Muscle of arm (tissue), 12 donors: Measurements from ENCODE around the gene SP140L. TPM values are rescaled to one million over a fixed set of nuclear protein-coding genes. Genes with fewer than 3 reads are reported as not detected.
"Not testable (repeated sequence)": the region's sequence is repeated elsewhere in the genome, so short reads cannot be mapped to it uniquely, and the experiment has no call there.

Source experiments
- DNase-seq: peaks from one replicate; pipeline ENCODE4 v3.0.0-alpha.2; 2013
- polyA plus RNA-seq, 12 donors: library from polyadenylated mRNA; unstranded; fragments of 120-200 nt; gene quantifications; one replicate each; pipeline ENCODE4 v1.2.1, GENCODE V29; 2013; ENCODE audit not compliant: insufficient read length in 12 of 12

The SP140L gene
- polyA plus RNA-seq, 12 donors = 3.7 to 12.4 (median 7.1) TPM; not detected in 1

DNA sequence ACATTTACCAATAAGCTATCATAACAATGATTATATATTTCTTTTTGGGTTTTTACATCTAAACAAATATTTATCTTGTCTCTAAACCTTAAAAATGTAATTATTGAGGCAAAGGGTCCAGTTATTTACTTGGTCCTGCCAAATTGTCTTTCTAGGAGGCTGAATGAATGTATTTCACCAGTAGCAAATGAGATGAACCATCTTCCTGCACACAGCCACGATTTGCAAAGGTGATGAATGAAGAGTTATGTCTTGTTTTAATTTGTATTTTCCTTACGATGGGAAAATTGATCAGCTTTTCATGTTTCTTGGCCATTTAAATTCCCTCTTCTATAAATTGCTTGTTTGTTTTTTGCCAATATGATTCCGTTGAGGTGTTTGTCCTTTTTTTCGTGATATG lies 90.4 kb downstream of the SP140L start:
- DNase-seq = no peak

DNA sequence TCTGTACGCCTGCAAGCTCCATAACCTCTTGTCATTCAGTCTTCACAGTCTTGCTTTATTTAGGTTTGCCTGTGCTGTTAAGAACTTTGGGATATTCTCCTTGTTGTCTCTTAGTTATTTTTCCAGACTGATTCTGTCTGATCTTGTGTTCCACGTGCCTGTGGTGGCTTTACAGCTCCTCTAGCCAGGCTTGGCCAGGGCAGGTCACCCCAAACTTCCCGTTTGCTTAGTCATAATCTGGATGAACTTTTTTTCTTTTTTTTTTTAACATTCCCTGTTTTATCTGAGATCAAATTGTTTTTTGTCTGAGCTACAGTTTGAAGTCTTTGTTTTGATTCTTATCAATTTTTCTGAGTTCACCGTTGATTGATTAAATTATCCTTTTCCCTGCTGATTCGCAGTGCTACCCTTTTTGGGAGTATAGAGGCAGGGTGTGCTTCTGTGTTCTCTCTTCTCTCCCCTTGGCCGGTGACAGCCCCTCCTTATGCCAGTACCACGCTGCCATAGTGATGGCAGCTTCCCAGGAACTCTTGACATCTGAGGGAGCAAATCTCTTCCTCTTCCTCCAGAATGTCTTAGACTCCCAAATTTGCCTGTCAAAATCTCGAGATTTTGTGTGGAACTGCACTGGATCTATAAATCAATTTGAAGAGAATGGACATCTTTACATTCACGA lies 91.5 kb downstream of the SP140L start:
- DNase-seq = no peak

DNA sequence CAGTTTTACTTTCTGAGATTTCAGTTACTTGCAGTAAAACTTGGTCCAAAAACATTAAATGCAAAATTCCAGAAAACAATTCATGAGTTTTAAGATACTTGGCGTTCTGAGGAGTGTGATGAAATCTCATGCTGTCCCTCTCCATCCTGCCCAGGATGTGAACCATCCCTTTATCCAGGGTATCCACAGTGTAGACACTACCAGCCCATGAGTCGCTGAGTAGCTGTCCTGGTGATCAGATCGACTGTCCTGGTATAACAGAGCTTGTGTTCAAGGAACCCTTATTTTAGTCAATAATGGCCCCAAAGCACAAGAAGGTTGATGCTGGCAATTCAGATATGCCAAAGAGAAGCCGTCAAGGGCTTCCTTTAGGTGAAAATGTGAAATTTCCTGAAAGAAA lies 92.2 kb downstream of the SP140L start:
- DNase-seq = no peak

DNA sequence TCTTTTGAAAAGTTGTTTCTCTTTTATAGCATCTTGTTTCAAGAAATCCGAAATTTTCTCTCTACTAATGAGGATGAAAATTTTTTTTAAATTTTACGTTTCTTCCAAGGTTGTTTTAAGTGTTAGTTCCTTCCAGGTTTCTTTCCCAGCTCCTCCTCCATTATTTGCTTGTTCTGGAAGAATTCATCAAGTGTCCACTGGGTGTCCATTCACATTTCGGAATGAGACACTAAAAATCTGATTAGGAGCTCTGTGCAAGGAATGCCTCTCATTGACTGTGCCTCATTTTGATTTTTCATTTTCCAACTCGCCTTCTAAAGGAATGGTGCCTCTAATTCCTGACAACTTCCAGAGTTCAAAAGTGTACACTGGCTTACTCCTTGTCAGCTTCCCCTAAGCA lies 95.2 kb downstream of the SP140L start:
- DNase-seq = no peak

DNA sequence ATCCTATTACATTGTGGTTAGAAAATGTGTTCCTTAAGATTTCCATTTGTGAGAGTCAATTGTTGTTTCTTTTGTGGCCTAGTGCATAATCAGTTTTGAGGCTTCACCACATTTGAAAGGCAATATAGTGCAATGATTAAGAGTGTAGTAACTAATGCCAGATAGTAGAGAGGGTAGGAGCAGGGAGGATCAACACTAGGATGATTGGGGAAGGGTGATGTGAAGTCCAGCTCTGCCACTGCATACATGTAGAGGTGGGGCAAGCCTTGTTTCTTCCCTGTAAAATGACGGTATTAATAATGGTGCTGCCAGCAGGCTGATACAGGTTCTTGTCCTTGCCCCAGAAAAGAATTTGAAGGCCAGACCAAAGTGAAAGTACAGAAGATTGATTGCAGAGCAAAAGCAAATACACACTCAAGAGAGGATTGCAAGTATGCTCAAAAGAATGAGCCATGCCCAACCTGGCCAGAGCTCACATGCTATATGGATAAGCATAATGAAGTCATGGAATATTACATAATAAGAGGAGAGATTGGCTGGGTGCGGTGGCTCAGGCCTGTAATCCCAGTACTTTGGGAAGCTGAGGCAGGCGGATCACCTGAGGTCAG lies 97.0 kb downstream of the SP140L start:
- no peak for DNase-seq

DNA sequence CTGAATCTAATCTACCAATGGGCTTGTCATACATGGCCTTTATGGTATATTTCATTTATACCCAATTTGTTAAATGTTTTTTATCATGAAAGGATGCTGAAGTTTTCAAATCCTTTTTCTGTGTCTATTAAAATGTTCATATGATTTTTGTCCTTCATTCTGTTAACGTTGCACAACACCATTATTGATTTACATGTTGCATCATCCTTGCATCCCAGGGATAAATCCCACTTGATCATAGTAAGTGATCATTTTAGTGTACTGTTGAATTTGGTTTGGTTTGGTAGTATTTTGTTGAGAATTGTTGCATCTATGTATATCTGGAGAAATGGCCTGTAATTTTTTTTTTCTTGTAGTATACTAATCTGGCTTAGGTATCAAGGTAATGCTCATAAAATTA lies 98.4 kb downstream of the SP140L start:
- no peak for DNase-seq

DNA sequence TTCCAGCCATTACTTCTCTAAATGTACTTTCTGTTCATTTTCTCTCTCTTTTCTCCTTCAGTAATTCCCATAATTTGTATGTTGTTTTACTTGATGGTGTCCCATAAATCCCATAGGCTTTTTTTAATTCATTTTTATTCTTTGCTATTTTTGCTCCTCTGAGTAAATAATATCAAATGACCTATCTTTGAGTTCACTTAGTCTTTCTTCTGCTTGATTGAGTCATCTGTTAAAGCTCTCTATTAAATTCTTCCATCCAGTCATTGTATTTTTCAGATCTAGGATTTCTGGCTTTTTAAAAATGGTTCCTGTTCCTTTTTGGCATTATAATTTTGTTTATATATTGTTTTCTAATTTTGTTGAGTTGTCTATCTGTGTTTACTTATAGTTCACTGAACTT lies 102.5 kb downstream of the SP140L start:
- DNase-seq = no peak

DNA sequence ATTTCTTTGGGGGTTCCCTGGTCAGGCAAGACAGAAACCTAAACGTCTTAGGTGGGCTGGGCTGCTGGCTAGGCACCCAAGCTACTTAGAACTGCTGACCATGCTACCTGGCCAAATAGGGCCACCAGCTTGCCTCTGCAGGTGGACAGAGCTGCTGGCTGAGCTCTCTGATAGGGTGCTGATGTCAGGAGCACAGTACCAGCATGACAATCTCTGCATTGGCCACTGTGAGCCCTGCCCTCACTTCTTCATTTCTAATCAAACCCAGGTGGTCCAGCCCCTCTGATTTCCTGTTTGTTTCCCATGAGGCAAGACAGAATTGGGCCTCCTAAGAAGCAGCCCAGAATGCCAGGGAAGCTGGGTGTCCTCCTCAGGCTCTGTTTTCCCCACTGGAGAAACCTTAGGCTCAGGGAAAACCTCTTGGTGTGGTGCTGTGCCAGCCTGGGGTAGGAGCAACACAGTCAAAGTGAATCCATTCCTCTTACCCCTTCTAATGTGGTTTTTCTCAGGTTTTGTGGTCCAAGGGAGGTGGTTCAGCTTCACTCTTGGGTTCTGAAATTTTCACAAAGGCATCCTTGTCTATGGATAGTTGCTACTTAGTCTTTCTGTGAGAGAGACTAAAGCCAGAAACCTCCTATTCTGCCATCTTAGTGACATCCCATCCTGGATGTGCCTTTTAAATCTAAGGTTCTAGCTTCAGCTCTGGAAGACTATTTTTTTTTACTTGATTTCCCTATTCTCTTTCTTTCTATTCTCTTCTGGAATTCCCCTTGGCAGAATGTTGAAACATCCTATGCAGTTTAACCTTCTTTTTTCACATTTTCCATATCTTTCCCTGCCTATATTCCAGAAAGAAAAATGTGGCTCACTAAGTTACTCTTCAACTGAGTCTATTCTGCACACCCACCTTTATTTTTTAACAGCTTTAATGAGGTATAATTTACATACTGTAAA lies 104.2 kb downstream of the SP140L start:
- DNase-seq = no peak

DNA sequence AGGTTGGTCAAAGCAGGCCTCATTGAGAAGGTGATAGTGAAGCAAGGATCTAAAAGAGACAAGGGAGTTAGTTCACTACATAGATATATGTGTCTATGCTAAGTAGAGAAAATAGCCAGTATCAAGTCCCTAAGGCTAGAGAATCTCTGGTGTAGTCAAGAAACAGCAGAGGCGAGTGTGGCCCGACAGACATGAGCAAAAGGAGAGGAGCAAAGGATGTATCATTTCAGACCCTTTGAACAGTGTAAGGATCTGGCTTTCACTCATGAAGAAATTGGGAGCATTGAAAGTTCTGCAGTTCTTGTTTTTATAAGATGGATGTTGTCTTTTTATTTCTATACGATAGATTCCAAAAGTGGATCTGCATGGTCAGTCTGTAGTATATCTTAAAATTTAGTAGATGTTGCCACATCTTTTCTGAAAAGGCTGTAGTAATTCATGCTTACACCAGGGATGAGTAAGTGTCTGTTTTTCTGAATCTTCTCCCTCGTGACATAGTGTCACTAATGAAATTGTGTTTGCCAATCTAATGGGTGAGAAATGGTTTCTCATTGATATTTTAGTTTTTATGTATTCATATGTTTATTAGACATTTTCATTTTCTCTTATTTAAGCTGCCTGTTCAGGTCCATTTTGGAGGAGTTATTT lies 107.8 kb downstream of the SP140L start:
- no peak for DNase-seq

DNA sequence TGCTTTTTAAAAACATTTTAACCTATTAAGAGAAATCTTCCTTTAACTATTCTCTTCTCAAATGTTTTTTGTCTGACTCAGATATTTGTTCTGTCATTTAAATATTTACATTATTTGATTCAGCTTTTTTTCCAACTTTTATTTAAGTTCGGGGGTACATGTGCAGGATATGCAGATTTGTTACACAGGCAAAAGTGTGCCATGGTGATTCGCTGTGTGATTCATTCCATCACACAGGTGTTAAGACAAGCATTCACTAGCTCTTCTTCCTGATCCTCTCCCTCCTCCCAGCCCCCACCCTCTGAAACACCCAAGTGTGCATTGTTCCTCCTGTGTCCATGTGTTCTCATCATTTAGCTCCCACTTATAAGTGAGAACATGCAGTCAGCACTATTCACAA lies 108.4 kb downstream of the SP140L start:
- no peak for DNase-seq

DNA sequence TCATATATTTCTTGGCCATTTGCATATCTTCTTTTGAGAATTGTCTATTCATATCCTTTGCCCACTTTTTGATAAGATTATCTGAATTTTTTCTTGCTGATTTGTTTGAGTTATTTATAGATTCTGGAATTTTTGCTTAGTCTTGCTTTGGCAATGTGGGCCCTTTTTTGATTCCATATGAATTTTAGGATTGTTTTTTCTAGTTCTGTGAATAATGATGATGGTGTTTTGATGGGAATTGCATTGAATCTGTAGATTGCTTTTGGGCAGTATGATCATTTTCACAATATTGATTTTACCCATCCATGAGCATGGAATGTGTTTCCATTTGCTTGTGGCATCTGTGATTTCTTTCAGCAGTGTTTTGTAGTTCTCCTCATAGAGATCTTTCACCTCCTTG lies 112.1 kb downstream of the SP140L start:
- not testable (repeated sequence) for DNase-seq

DNA sequence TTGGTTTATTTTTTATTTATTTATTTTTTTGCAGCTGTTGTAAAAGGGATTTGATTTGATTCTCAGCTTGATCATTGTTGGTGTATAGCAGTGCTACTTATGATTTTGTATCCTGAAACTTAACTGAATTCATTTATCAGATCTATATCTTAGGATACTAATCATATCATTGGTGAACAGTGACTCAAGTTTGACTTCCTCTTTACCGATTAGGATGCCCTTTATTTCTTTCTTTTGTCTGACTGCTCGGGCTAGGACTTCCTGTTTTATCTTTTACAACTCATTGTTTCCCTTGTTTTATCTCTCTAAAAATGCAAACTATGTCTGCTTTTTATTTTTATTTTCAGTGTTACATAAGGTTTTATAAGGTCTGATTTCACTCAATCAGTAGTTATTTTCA lies 112.6 kb downstream of the SP140L start:
- no peak for DNase-seq

DNA sequence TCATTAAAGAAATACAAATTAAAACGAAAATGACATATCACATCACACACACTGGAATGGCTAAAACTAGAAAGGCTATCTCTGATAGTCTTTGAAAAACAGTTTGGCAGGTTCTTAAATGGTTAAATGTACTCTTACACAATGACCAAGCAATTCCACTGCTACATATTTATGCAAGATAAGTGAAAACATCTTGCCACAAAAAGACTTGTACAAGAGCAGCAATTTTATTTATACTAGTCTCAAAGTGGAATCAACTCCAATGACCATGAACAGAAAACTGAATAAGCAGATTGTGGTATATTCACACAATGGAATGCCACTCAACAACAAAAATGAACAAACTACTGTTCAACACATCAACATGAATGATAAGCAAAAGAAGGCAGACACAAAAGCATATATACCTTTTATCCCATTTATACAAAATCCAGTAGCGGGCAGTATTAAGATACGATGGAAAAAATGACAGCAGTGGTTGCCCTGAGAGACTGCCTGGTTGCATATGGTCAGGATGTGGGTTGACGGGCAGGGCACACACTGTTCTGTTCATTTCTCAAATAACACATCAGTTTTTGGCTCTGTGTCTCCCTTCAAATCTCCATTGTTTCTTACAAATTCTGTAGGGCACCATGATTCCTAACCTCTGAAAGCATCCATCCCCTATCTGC lies 114.4 kb downstream of the SP140L start:
- DNase-seq = no peak

DNA sequence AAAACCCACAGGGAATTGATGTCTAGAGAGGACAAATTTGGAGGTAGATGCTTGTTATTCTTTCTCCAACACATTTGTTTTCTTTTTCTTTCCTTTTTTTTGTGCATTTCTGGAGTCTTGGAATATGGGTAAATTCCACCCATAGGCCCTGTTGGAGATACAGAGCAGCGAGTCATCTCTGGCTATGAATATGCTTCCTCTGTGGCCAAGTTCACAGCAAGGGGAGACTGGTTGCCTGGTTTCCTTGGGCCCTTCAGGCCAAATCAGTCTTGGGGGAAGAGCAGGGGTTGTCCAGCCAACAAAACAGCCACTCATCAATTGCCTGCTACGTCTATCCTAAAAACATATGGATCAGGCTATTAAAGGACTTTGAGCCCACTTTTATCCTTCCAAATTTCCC lies 116.5 kb downstream of the SP140L start:
- no peak for DNase-seq

DNA sequence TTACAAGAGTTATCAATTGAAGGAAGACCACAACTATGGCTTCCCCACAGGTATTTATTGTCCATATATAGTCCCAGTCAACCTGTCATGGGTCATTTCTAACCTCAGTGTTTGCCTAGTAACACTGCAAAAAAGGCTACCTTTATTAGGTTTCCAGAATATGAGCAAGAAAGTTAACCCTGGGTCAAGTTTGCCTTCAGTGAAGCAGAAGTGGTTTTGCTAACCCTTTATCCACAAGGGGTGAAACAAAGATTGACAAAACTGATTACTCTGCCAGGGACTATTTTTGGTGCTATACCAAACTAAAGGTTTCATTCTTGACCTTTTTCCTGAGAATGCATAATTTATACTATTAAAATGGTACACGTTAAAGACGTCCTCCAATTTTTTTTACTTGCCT lies 117.8 kb downstream of the SP140L start:
- no peak for DNase-seq

DNA sequence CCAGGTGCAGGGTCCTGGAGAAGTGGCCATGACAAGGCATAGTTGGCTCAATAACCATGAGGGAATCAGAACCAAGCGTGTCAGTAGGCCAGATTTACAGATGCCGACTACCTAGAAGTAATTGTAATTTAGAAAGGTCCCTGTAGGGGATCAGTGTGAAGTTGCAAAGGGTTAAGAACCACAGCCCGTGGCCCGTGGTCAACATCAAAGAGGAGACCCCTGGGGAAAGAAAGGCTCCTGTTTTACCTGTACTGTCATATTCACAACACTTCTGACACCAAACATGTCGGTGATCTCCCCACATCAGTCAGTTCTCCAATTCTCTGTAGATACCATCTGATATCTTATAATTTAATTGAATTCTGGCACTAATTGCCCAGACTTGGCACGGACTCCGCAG lies 120.0 kb downstream of the SP140L start:
- DNase-seq = no peak

DNA sequence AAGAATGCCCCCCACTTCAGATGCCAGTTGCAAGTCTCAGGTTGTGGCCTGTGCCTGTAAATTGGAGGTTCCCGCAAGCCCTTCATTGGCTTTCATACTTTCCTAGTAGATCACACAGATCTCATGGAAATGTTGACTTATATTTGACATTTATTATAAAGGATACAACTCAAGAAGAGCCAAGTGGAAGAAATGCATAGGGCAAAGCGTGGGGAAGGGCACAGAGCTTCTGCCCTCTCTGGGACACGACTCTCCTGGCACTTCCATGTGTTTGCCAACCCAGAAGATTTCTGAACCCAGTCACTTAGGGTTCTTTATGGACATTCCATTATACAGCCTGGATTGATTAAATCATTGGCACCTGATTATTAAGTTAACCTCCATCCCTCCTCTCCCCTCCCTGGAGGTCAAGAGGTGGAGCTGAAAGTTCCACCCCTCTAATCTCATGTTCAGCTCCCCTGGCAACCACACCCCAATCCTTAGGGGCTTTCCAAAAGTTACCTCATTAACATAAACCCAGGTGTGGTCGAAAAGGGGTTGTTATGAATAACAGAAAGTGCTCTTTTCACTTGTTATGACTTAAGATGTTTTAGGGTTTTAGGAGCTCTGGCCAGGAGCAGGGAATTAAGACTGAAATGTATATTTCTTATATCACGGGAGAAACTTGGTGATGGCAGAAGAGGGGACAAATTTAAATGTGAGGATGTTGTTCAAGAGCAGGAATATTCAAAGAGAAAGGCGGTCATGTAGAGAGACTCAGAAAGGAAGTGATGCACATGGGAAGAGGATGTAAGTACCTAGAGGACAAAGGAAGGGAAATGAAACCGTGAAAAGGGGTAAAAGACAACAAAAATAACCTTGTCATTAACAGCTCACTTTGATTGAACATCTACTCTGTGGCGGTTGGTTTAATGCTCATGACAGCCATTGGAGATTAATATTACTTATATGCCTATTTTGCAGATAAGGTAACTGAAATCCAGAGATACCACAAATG lies 120.8 kb downstream of the SP140L start:
- DNase-seq = no peak

DNA sequence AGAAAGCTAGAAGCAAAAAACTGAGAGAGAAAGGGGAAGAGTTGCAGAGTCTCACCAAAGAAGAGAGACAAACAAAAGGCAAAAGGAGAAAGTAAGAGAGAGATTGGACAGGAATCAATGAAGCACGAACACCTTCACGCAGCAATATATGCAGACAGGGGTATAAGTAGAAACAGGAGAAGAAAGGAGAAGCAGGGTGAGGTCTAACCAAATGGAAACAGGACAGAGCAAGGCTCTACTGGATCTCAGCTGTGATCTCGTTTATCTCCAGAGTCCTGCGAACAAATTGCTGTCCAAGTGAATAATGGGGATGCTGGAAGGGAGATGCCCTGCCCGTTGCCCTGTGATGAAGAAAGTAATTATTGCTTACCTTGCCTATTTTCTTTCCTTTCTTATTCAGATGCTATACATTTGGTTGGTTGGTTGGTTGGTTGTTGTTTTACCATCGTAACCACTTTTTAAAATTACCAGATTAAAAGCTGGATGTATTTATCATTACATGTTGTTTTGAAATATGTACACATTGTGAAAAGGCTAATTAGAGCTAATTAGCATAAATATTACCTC lies 123.0 kb downstream of the SP140L start:
- DNase-seq = no peak

DNA sequence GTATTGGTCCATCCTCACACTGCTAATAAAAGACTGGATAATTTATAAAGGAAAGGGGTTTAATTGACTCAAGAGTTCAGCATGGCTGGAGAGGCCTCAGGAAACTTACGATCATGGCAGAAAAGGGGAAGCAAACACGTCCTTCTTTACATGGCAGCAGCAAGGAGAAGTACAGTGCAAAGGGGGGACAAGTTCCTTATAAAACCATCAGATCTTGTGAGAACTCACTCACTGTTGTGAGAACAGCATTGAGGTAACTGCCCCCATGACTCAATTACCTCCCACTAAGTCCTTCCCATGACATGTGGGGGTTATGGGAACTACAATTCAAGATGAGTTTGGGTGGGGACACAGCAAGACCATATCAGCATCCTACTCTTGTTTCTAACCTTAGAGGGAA lies 126.0 kb downstream of the SP140L start:
- DNase-seq = no peak
